HG03442 (cell line): Measurements from ENCODE around the gene GCG.

Experiments used
- ATAC-seq: cut with Tn5 transposase; IDR thresholded peaks from one replicate; pipeline ENCODE4 v1.9.1; 2021; ENCODE audit warnings: mild to moderate bottlenecking, moderate library complexity; ENCODE audit not compliant: unreplicated experiment

Gene GCG

DNA sequence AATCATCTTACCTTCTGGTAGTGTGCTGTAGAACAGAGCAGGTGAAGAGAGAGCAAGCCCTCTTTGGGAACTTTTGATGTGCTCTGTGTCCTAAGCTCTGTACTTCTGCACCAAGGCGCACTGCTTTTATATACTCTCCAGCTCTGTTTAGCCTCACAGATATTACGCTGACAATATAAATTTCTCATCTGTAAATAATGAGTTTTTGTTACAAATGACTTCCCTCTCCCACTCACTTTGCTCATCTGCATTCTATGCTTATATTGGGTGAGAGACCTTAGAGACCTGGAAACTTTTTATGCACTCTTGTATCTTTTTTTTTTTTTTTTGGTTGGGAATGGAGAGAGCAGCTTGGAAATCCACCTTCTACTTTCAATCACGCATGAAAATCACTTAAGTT lies at the start of gene GCG:
Gene GCG, minus strand, starts transcription at position 101 of the 400 bp plus-strand sequence. CDS start 3,069 bp downstream, outside the sequence.
- ATAC-seq, result no peak

DNA sequence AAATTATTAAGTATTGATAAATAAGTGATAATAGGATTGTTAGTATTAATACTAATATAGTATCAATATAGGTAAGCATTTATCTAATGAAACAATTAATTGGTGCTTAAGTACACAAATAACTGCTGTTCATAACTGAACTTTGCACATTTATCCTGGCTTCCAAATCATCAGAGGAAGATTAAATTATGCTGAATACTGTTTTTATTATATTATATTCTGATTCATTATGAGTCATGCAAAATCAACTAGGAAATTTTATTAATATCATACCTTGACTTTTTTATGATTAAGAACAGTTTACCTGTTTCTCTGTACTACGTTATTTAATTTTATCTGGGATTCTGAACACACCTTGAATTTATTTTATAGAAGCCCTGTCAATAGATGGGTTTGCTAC lies 48.6 kb upstream of the GCG start:
- no peak for ATAC-seq

- ATAC-seq, result no peak
Measured at GRCh38 chr2:162199913-162200312, 47.9 kb upstream of the GCG start.

GRCh38 chr2:162198239-162198638 lies 46.2 kb upstream of the GCG start:
- ATAC-seq, result no peak

DNA sequence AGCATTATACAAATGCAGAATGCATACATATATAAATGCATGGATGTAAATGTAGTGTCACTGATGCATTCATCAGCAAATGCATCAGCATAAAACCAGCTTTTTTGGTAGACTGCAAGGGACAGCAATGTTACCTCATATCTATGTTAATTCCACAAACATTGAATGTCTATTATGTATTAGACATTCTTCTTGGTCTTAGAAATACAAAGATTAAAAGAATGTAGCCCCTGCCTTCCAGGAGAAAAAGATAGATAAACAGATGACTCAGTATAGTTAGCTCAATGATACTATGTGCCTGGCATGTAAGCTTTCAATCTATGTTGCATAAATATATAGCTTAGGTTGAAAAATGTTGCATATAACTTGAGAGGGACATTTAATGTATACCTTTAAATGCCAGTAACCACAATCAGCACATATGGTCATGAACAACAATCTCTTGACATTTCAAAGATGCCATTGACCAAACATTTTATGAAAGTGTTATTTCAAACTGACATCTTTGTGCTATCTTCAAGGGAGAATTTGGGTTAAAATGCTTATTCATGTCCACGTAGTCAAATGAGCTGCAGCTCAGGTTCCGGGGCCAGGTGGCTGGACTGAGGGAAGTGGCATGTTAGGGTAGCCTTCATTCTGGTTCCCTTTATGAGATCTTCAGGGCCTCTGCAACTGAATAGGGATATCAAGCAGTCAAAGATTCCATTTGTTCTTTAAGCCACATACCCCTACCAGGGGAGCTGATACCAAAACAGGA lies 45.2 kb upstream of the GCG start:
- ATAC-seq, result no peak

DNA sequence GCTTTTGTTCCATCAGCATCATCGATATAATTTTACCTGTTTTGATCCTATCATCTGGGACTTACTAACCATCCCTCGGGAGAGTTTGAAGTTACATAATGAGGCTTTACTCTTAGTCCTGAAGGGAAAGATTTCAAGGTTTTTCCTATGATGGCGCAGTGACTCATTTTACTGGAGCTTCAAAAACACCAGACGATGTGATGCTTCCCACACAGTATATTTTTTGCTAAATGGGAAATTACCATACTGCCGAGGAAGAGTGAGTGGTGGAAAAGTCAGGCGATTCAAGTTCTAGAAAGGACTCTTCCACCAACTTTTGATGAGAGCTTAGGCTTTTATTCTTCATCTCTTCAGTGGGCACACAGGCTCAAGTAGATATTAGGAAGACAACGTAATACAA lies 44.6 kb upstream of the GCG start:
- ATAC-seq, result no peak

DNA sequence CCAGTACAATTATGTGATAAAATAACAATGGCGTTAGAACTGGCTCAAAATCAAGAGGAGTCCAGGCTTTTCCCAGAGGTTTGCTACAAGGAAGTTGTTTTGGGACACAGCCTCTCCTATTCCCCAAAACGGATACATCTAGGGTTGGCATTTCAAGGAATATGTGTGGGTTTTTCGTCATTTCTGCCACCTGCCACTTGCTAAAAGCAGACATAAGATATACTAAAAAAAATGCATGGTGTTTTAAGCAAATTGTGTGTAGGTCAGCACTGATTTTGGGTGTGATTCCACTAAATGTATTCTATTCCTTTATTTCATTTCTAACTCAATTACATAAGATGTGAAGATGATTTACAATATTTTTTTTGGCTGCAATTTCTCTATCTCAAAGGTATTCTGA lies 36.4 kb upstream of the GCG start:
- no peak for ATAC-seq

DNA sequence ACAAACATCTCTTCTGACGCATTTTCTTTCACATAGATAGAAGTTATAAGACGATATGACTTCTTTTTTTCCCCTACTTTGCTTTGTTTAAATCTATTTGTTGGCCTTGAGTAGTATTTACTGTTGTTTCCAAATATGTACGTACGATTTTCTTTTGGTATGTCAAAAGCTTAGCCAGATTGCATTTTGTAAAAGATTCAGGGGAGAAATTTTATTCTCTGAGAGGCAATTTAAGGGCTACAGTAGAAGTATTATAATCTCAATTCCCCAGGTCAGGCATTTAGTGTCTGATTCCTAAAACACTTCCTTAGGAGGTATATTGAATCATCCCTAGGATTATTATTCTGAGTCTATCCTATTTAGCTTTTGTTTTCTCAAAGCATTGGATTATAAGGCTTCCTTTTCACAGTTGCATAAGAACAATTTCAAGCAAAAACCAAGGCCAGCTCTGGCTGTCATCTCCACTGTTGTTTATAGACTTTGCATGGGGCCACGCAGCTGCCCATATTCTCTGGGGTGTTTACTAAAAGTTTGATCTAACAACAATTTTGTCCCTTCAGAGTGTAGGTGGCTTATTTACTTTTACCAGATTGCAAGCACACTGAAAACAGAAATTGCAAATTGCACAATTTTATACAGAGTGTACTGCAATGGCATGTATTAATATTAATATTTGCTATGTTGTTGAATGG lies 33.6 kb upstream of the GCG start:
- ATAC-seq, result no peak

DNA sequence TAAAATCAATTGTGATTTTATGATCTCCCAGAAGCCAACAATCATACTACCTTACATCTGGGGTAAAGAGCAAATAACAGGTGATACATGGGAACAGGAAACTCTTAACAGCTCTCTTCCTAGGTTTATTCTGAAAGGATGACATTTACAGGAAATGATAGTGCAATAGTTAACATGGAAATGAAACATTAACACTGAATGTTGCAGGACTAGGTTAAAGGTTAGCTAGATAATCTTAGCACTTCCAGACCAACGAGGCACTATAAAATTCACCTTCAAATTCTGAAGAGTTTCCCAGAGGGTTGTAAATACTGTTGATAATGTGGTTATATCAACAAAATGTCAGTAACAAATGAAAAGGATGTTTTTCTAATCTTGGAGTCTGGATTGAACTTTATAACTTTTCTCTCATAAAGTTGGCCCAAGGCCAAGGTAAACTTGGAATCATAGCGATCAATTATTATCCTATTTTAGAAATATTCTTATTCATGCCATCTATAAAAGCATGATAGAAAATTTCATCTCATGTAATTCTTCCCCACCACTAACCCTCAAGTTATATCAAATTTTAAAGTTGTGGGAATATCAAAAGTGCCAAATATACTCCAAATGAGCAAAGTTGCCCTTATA lies 32.9 kb upstream of the GCG start:
- no peak for ATAC-seq

DNA sequence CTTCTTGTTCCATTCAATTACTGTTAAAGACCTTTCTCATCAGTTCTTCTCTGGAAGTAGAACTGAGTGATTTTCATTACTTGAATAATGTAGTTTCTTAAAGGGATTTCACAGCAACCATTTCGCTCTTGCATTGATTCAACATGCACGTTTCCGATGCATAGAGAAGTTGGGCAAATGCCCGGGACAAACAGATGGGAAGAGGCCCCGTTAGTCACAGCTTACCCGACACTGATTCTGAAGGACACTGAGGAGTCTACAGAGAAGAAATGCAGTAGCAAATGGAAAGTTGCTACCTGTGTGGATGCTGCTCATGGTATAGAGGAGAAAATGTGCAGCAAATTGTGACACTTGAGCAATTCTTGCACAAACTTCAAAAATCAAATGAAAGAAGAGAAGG lies 32.3 kb upstream of the GCG start:
- no peak for ATAC-seq

DNA sequence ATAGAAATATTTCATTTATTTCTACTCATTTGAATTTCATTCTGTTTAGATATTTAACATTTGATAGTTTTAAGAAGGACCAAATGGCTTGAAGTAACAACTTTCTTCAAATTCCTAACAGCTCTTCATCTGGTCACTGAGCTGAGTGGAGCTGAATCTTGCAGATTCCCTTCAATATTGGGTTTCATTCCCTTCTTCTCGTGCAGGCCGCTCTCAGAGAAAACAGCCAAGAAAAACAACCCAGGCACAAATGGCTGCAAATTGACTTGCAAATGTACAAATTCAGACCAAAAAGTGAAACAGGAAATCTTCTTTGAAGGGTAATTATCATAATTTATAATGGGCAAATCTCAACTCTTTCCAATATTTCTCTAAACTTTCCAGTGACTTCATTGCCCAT lies 30.3 kb upstream of the GCG start:
- no peak for ATAC-seq

- ATAC-seq, result no peak
Measured at GRCh38 chr2:162177301-162177700, 25.3 kb upstream of the GCG start.

DNA sequence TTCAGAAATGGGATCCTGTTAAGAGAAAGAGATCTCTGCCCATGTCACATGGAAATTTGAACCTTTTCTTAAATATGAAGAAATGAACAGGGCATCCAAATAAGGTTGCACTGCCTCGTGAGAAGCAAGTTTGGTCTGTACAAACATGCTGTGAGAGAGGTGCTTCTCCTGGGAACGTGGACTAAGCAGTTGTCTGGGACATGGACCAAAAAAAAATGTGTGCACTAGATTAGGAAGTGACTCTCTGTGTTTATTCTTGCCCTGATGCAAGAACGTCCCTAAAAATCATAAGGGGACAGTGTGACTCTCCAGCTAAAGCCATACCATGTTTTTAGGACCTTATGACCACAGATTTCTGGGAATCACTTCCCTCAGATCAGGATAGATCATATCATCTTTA lies 23.7 kb upstream of the GCG start:
- no peak for ATAC-seq

GRCh38 chr2:162174746-162175145 lies 22.7 kb upstream of the GCG start:
- no peak for ATAC-seq

GRCh38 chr2:162172802-162173370 lies 20.8 kb upstream of the GCG start:
- ATAC-seq, result no peak

DNA sequence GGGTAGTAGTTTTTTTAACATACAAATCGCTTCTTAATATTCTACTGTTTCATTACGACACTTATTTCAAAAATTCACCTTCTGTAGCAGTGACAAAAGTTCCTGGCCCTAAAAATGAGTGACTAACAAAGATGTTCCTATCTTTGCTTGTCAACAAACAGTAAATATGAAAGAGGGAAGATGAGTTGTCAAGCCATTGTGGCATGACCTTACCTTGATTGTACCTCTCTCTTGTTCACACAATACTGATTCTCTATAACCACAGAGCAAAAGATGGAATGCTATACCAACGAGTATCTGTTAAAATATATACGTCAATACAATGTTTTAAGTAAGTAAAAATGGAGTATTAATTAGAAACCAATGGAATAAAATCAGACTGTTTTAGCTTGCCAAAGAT lies 14.7 kb upstream of the GCG start:
- ATAC-seq, result no peak

- no peak for ATAC-seq
Measured at GRCh38 chr2:162166174-162166573, 14.1 kb upstream of the GCG start.

DNA sequence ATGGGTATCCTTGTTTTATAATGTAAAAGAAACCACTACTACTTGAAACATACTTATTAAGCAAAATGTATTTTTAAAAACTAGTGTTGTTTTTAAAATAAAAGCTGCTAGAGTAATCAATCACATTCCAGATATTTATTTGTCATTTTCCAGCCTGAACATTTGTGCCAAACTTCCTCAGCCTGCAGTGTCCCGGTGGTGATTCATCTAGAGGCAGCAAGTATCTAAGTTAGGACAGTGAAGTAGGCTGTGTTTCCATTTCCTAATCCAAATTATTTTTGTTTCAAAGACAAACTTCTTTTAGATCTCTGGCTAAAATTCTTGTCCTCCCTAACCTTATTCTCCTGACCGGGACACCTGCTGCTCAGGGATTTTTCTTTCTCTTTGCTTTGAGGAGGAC lies 12.8 kb upstream of the GCG start:
- no peak for ATAC-seq

- no peak for ATAC-seq
Measured at GRCh38 chr2:162159446-162159845, 7.4 kb upstream of the GCG start.

- ATAC-seq, result no peak
Measured at GRCh38 chr2:162156149-162156548, 4.1 kb upstream of the GCG start.

GRCh38 chr2:162155093-162155492 lies 3.0 kb upstream of the GCG start:
- no peak for ATAC-seq
